ENCODE measurements around the gene FCHSD2. TPM values are rescaled to one million over a fixed set of nuclear protein-coding genes. Genes with fewer than 3 reads are reported as not detected.
A peak's percentile ranks its signal among the peaks of the same experiment; 100 is the strongest.

FCHSD2 gene
- total and polyA plus RNA-seq, 2 donors (not counting 1 experiment from before 2014, with no cell fraction given), result 113 to 189 TPM

DNA sequence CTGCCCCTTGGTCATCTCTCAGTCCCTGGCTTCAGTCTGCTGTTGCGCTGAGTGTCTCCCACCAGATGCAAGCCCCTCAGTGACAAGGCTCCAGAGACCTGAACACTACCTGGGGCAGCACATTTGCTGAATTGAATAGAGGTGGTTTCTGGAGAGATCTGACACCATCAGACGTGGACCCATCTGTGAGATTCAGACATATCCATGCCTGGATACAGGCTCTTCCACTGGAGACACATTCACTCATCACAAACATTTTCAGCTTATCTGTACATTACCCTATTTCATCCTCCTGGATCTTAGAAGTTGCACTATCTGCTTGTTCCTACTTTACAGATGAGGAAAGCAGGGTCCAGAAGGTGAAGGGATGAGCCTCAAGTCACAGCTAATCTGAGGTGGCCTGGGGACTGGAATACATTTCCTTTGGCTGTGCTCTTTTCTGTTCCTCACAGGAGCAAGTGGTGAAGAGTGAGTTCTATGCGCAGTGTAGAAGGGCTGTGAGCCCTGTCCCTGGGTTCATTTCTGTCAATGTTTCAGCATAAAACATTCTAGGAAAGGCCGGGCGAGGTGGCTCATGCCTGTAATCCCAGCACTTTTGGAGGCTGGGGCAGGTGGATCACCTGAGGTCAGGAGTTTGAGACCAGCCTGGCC lies 308.9 kb downstream of the FCHSD2 start:
- POLR2A ChIA-PET, result interaction anchor here (0.6 to 1.7 kb wide), 2 partner anchors 10 to 42 kb away, joined by 4 to 5 read pairs; no protein-coding TSS in a partner anchor
- no peaks in the 10 kb centered on the region for H3K9me3 Mint-ChIP-seq (ENCODE audit: insufficient read depth)
- no peak overlapping the region for H3K9ac ChIP-seq (ENCODE audit: low read length)

More for the DNA sequence above, 308.9 kb downstream of the FCHSD2 start:
- DNase-seq (no peak), ATAC-seq (ENCODE audit: low read depth) (no peak)
- no peak for TF ChIP-seq EZH2 (IDR thresholded peaks at IDR 0.05; ENCODE audit: borderline replicate concordance, insufficient read depth, low read depth, low read length, poor library complexity, severe bottlenecking)
- TF ChIP-seq, protein P1, sequence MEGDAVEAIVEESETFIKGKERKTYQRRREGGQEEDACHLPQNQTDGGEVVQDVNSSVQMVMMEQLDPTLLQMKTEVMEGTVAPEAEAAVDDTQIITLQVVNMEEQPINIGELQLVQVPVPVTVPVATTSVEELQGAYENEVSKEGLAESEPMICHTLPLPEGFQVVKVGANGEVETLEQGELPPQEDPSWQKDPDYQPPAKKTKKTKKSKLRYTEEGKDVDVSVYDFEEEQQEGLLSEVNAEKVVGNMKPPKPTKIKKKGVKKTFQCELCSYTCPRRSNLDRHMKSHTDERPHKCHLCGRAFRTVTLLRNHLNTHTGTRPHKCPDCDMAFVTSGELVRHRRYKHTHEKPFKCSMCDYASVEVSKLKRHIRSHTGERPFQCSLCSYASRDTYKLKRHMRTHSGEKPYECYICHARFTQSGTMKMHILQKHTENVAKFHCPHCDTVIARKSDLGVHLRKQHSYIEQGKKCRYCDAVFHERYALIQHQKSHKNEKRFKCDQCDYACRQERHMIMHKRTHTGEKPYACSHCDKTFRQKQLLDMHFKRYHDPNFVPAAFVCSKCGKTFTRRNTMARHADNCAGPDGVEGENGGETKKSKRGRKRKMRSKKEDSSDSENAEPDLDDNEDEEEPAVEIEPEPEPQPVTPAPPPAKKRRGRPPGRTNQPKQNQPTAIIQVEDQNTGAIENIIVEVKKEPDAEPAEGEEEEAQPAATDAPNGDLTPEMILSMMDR (IDR thresholded peaks at IDR 0.05), result no peak
- Histone ChIP-seq H3K9me3 (ENCODE audit: control extremely low read depth in 1 of 3, control insufficient read depth in 2 of 3, insufficient read depth in 1 of 3, low read length in 2 of 3) (no peaks in the 10 kb centered on the region), H3K27me3 (replicated peaks in 1 of 4; ENCODE audit: control extremely low read depth in 1 of 4, control insufficient read depth in 3 of 4, insufficient read depth in 4 of 4, low read length in 3 of 4) (no peaks in the 10 kb centered on the region), H3K27ac (ENCODE audit: low read length in 2 of 2) (peak overlapping the region in 1 of 2 donors; percentile 38), H3K36me3 (replicated peaks in 1 of 2; ENCODE audit: control extremely low read depth in 1 of 2, control insufficient read depth in 1 of 2, extremely low read depth in 1 of 2, insufficient read depth in 2 of 2, low read length in 1 of 2) (peaks cover 0 to 86% of the 10 kb centered on the region in 2 experiments), H3K79me2 (ENCODE audit: control insufficient read depth, insufficient read depth, low read length) (no peaks in the 10 kb centered on the region), H2AFZ (ENCODE audit: insufficient read depth, low read depth, low read length, poor library complexity, severe bottlenecking) (no peak overlapping the region), H3K4me1 (ENCODE audit: control insufficient read depth in 2 of 2, insufficient read depth in 2 of 2, low read length in 2 of 2) (peaks cover 0 to 10% of the 10 kb centered on the region in 2 donors), H3K4me2 (replicated peaks; ENCODE audit: low read depth, low read length, poor library complexity, severe bottlenecking) (no peak overlapping the region), H3K4me3 (ENCODE audit: control extremely low read depth in 1 of 5, extremely low read depth in 1 of 5, insufficient read depth in 1 of 5, low read depth in 2 of 5, low read length in 4 of 5) (no peak overlapping the region), H4K20me1 (ENCODE audit: control insufficient read depth, insufficient read depth, low read length, poor library complexity, severe bottlenecking) (peaks cover 15% of the 10 kb centered on the region)
- Mint-ChIP-seq H3K4me1 (peaks cover 14% of the 10 kb centered on the region), H3K27me3 (no peaks in the 10 kb centered on the region), H3K27ac (peak overlapping the region; percentile 86), H3K4me3 (no peak overlapping the region)
- intact Hi-C loops (cut with micrococcal nuclease), result no loop called here
- CTCF ChIA-PET, result interaction anchor here (1.0 to 9.3 kb wide), 6 partner anchors 10 to 384 kb away, joined by 3 to 126 read pairs (median 10); no protein-coding TSS in a partner anchor
- WGBS (ENCODE audit: insufficient coverage), result 100% methylated on average over 4 of the region's 5 CpGs

Data from B cell (primary cell).